ENCODE results near the gene MAN1A1.
"Not testable (repeated sequence)": the region's sequence is repeated elsewhere in the genome, so short reads cannot be mapped to it uniquely, and the experiment has no call there.

- not testable (repeated sequence) for TF ChIP-seq CTCF (IDR thresholded peaks at IDR 0.05 in 4 of 5, conservative IDR thresholded peaks at IDR 0.05 in 1 of 5); POLR2A (IDR thresholded peaks at IDR 0.05)
These were observed 180.2 kb downstream of the MAN1A1 start for GRCh38 chr6:119169355-119169754.

All from gastrocnemius medialis (tissue), 4 donors.